Fibroblast of skin of right quadriceps (primary cell): ENCODE measurements around the gene CCND2.

Source experiments
- DNase-seq: peaks from one replicate; pipeline ENCODE4 v3.0.0-alpha.2; 2013

CCND2 gene

GRCh38 chr12:4257442-4257841 is 16.1 kb upstream of the CCND2 start:
- DNase-seq, result no peak

GRCh38 chr12:4259099-4259498 is 14.5 kb upstream of the CCND2 start:
- DNase-seq, result no peak

- no peak for DNase-seq
These were observed 11.9 kb upstream of the CCND2 start for GRCh38 chr12:4261655-4262054.

- DNase-seq, result no peak
These were observed 8.3 kb upstream of the CCND2 start for GRCh38 chr12:4265280-4265679.

- no peak for DNase-seq
These were observed 6.6 kb upstream of the CCND2 start for GRCh38 chr12:4266990-4267389.

GRCh38 chr12:4267704-4268328 is 5.7 kb upstream of the CCND2 start:
- no peak for DNase-seq

- no peak for DNase-seq
These were observed 5.0 kb upstream of the CCND2 start for GRCh38 chr12:4268329-4269181.

GRCh38 chr12:4269279-4269991 is 4.1 kb upstream of the CCND2 start:
- peak; percentile 78 for DNase-seq

- DNase-seq, result no peak
These were observed 3.3 kb upstream of the CCND2 start for GRCh38 chr12:4270016-4270830.

GRCh38 chr12:4270831-4271716 is 2.5 kb upstream of the CCND2 start:
- DNase-seq, result no peak

- DNase-seq, result peak; percentile 61
These were observed 1.7 kb upstream of the CCND2 start for GRCh38 chr12:4271717-4272423.

GRCh38 chr12:4272424-4273272 is 914 bp upstream of the CCND2 start:
- DNase-seq, result no peak

GRCh38 chr12:4273273-4273651 is 300 bp upstream of the CCND2 start:
- no peak for DNase-seq

GRCh38 chr12:4274396-4275015 is 944 bp downstream of the CCND2 start:
- DNase-seq, result no peak

GRCh38 chr12:4275016-4275869 is 1.7 kb downstream of the CCND2 start:
- DNase-seq, result peak; percentile 50

GRCh38 chr12:4275870-4276301 is 2.3 kb downstream of the CCND2 start:
- no peak for DNase-seq

GRCh38 chr12:4276524-4277204 is 3.1 kb downstream of the CCND2 start:
- peak; percentile 93 for DNase-seq

- DNase-seq, result no peak
These were observed 3.6 kb downstream of the CCND2 start for GRCh38 chr12:4277205-4277543.
